Gastroesophageal sphincter (tissue), 4 donors: ENCODE results near the gene MAST1. TPM values are rescaled to one million over a fixed set of nuclear protein-coding genes. Genes with fewer than 3 reads are reported as not detected.
A peak's percentile ranks its signal among the peaks of the same experiment; 100 is the strongest.

Source experiments
- ATAC-seq: fragments of 150-250 bp; one replicate; pipeline ENCODE4 v1.9.1; 2016; ENCODE audit warnings: mild to moderate bottlenecking, moderate library complexity
- H3K27ac ChIP-seq, 4 donors: fragments of 200-600 bp; sonication (generic) in 3 of 4; 1 replicate in 3 of 4; 2 replicates in 1 of 4; pipeline ENCODE4 v1.5.1; 2016 to 2019
- H3K27me3 ChIP-seq: fragments of 200-600 bp; sonication (generic); one replicate; pipeline ENCODE4 v1.5.1; 2019
- H3K36me3 ChIP-seq, 2 donors: fragments of 200-600 bp; sonication (generic); one replicate each; pipeline ENCODE4 v1.5.1; 2019; ENCODE audit warnings: control low read depth in 1 of 2
- H3K4me1 ChIP-seq, 3 donors: fragments of 200-600 bp; sonication (generic); 1 replicate in 2 of 3; 2 replicates in 1 of 3; pipeline ENCODE4 v1.5.1; 2016 to 2019; ENCODE audit warnings: control low read depth in 2 of 3
- H3K4me3 ChIP-seq, 2 donors: fragments of 200-600 bp; sonication (generic); one replicate each; pipeline ENCODE4 v1.5.1; 2019; ENCODE audit warnings: mild to moderate bottlenecking in 1 of 2, moderate library complexity in 1 of 2
- H3K9me3 ChIP-seq, 3 donors: fragments of 200-600 bp; sonication (generic); one replicate each; pipeline ENCODE4 v1.5.1; 2017 to 2019; ENCODE audit warnings: control low read depth in 2 of 3
- CTCF ChIP-seq, 4 experiments: fragments of 200-600 bp in 2 of 4; fragments of 450-650 bp in 2 of 4; sonication (generic) in 1 of 4; IDR thresholded peaks; one replicate each; pipeline ENCODE4 v1.5.1; 2017 to 2019; ENCODE audit warnings: antibody characterized with exemption in 4 of 4, mild to moderate bottlenecking in 2 of 4, moderate library complexity in 2 of 4
- EP300 ChIP-seq: sonication (generic); formaldehyde crosslinking; IDR thresholded peaks from one replicate; pipeline ENCODE4 v1.6.1; 2017; ENCODE audit warnings: antibody characterized with exemption, mild to moderate bottlenecking
- POLR2A ChIP-seq, 2 donors: fragments of 450-650 bp; IDR thresholded peaks; one replicate each; pipeline ENCODE4 v1.6.1; 2017; ENCODE audit warnings: antibody characterized with exemption in 2 of 2, mild to moderate bottlenecking in 2 of 2, moderate library complexity in 1 of 2
- POLR2AphosphoS5 ChIP-seq: sonication (generic); formaldehyde crosslinking; IDR thresholded peaks from one replicate; pipeline ENCODE4 v1.6.1; 2017; ENCODE audit warnings: antibody characterized with exemption
- WGBS, 2 donors: methylation state at CpG; one replicate each; pipeline ENCODE4 v1.1.5; 2018; ENCODE audit warnings: low coverage in 1 of 2; 5-methylcytosine and 5-hydroxymethylcytosine counted together
- total RNA-seq, 4 donors: library from RNA; depleted of rRNA; stranded (reverse); fragments of >200 nt; gene quantifications; one replicate each; pipeline ENCODE4 v1.1.0, GENCODE V29; 2016

MAST1 gene
- total RNA-seq, 4 donors from 2014 or later = 0.15 to 1.5 TPM; not detected in 2

GRCh38 chr19:12880551-12881171, 42.3 kb downstream of the MAST1 start:
- peak overlapping the region; percentile 77 to 91 (median 88) for H3K27ac ChIP-seq
- TF ChIP-seq POLR2A (IDR thresholded peaks at IDR 0.05) = no peak
- TF ChIP-seq EP300 = no peak
- TF ChIP-seq CTCF (IDR thresholded peaks at IDR 0.05) = no peak
- TF ChIP-seq POLR2AphosphoS5 = no peak
- 11 to 33% methylated on average over 4 to 8 of the region's 29 CpGs for WGBS, 2 donors
- H3K4me1 ChIP-seq = peaks cover 0 to 35% (median 13%) of the 10 kb centered on the region in 3 donors
- peaks cover 0 to 41% of the 10 kb centered on the region in 2 donors for H3K36me3 ChIP-seq
- H3K27me3 ChIP-seq = peaks cover 24% of the 10 kb centered on the region
- peaks cover 0 to 12% (median 0%) of the 10 kb centered on the region in 3 donors for H3K9me3 ChIP-seq
- peak; percentile 44 for ATAC-seq
- peak overlapping the region; percentile 60 to 77 for H3K4me3 ChIP-seq

GRCh38 chr19:12881172-12881808, 43.0 kb downstream of the MAST1 start, which contains the start of gene DNASE2:
Gene DNASE2, minus strand, starts transcription at chr19:12881449. Its CDS starts 74 bp downstream, at chr19:12881375.
- WGBS, 2 donors = 0% methylated on average over 18 of the region's 38 CpGs; no CpG with 5 or more reads in 1 of the 2 donors
- TF ChIP-seq POLR2AphosphoS5 = peak; percentile 85
- no peak for TF ChIP-seq CTCF (IDR thresholded peaks at IDR 0.05)
- TF ChIP-seq POLR2A (IDR thresholded peaks at IDR 0.05) = peak; percentile 63
- peaks cover 0 to 12% (median 0%) of the 10 kb centered on the region in 3 donors for H3K9me3 ChIP-seq

GRCh38 chr19:12882589-12882988, 44.3 kb downstream of the MAST1 start:
- no peak for ATAC-seq
- Histone ChIP-seq H3K9me3 (peaks cover 0 to 12% (median 0%) of the 10 kb centered on the region in 3 donors), H3K27me3 (peaks cover 38% of the 10 kb centered on the region), H3K27ac (no peak overlapping the region), H3K4me1 (peaks cover 0 to 40% (median 18%) of the 10 kb centered on the region in 3 donors), H3K4me3 (no peak overlapping the region), H3K36me3 (peaks cover 0 to 22% of the 10 kb centered on the region in 2 donors)
- 78 to 93% methylated on average over 2 to 3 of the region's 3 CpGs for WGBS, 2 donors
- TF ChIP-seq POLR2A (IDR thresholded peaks at IDR 0.05) (no peak), CTCF (IDR thresholded peaks at IDR 0.05) (no peak), EP300 (no peak), POLR2AphosphoS5 (no peak)

More at GRCh38 chr19:12881172-12881808, 43.0 kb downstream of the MAST1 start, which contains the start of gene DNASE2:
- Histone ChIP-seq H3K4me3 (peak within 1 kb of the TSS; percentile 60 to 77), H3K36me3 (peaks cover 0 to 35% of the 10 kb centered on the region in 2 donors), H3K27me3 (peaks cover 31% of the 10 kb centered on the region), H3K27ac (peak within 1 kb of the TSS; percentile 77 to 91 (median 88)), H3K4me1 (peaks cover 0 to 40% (median 18%) of the 10 kb centered on the region in 3 donors)
- ATAC-seq = peak; percentile 97

GRCh38 chr19:12884202-12884601, 45.9 kb downstream of the MAST1 start:
- no peak for TF ChIP-seq POLR2A (IDR thresholded peaks at IDR 0.05)
- TF ChIP-seq CTCF (IDR thresholded peaks at IDR 0.05) = no peak
- no peak for TF ChIP-seq POLR2AphosphoS5
- no peak for TF ChIP-seq EP300
- H3K36me3 ChIP-seq = peaks cover 0 to 7% of the 10 kb centered on the region in 2 donors
- H3K9me3 ChIP-seq = peaks cover 0 to 12% (median 0%) of the 10 kb centered on the region in 3 donors
- 80 to 100% methylated on average over 1 to 2 of the region's 3 CpGs for WGBS, 2 donors
- H3K27me3 ChIP-seq = peaks cover 38% of the 10 kb centered on the region
- no peak for ATAC-seq
- no peak overlapping the region for H3K27ac ChIP-seq
- H3K4me1 ChIP-seq = peaks cover 0 to 40% (median 18%) of the 10 kb centered on the region in 3 donors
- H3K4me3 ChIP-seq = no peak overlapping the region
